ENCODE data around the gene PIGW. TPM values are rescaled to one million over a fixed set of nuclear protein-coding genes. Genes with fewer than 3 reads are reported as not detected.

The PIGW gene
- total RNA-seq, 1 experiment from 2014 or later = 8.0 TPM

GRCh38 chr17:36583787-36584186 is 49.0 kb downstream of the PIGW start:
- TF ChIP-seq EZH2 (IDR thresholded peaks at IDR 0.05; ENCODE audit: low read depth) (no peak), CTCF (conservative IDR thresholded peaks at IDR 0.05) (no peak)
- Histone ChIP-seq H3F3A (ENCODE audit: insufficient read depth, low read depth) (peaks cover 7% of the 10 kb centered on the region; the same call in 1 of the 2 replicates), H3K9me3 (ENCODE audit: insufficient read depth, low read depth) (no peaks in the 10 kb centered on the region), H3K4me1 (replicated peaks; ENCODE audit: insufficient read depth) (no peaks in the 10 kb centered on the region), H3K9me2 (ENCODE audit: insufficient read depth) (no peaks in the 10 kb centered on the region), H3K79me2 (ENCODE audit: low read depth) (no peaks in the 10 kb centered on the region), H3K4me3 (no peak overlapping the region), H3K4me2 (no peak overlapping the region), H3K27ac (no peak overlapping the region), H3K36me3 (ENCODE audit: low read depth) (peaks cover 34% of the 10 kb centered on the region), H4K20me1 (ENCODE audit: insufficient read depth) (peaks cover 18% of the 10 kb centered on the region; the same call in 1 of the 2 replicates), H2AFZ (no peak overlapping the region), H3K27me3 (ENCODE audit: insufficient read depth, low read depth) (no peaks in the 10 kb centered on the region)
- DNase-seq = no peak
- CTCF ChIA-PET = no interaction called here
- POLR2A ChIA-PET (ENCODE audit: unreplicated experiment) = no interaction called here
- intact Hi-C loops (cut with micrococcal nuclease; ENCODE audit: unreplicated experiment) = no loop called here
- BruUV-seq (replicated peaks) = no TSS peak

- TF ChIP-seq EZH2 (IDR thresholded peaks at IDR 0.05; ENCODE audit: low read depth) (no peak), CTCF (conservative IDR thresholded peaks at IDR 0.05) (no peak)
- peaks cover 13% of the 10 kb centered on the region; the same call in 1 of the 2 replicates for H4K20me1 ChIP-seq (ENCODE audit: insufficient read depth)
- POLR2A ChIA-PET (ENCODE audit: unreplicated experiment) = no interaction called here
- CTCF ChIA-PET = no interaction called here
- no peak overlapping the region for H2AFZ ChIP-seq
- H3K36me3 ChIP-seq (ENCODE audit: low read depth) = peaks cover 24% of the 10 kb centered on the region
- H3K9me2 ChIP-seq (ENCODE audit: insufficient read depth) = no peaks in the 10 kb centered on the region
- H3K4me3 ChIP-seq = no peak overlapping the region
- BruUV-seq (replicated peaks) = no TSS peak
- H3F3A ChIP-seq (ENCODE audit: insufficient read depth, low read depth) = peaks cover 20% of the 10 kb centered on the region
- intact Hi-C loops (cut with micrococcal nuclease; ENCODE audit: unreplicated experiment) = no loop called here
- no peaks in the 10 kb centered on the region for H3K27me3 ChIP-seq (ENCODE audit: insufficient read depth, low read depth)
- H3K4me1 ChIP-seq (replicated peaks; ENCODE audit: insufficient read depth) = no peaks in the 10 kb centered on the region
- no peaks in the 10 kb centered on the region for H3K9me3 ChIP-seq (ENCODE audit: insufficient read depth, low read depth)
- H3K4me2 ChIP-seq = no peak overlapping the region
- no peak for DNase-seq
- H3K27ac ChIP-seq = no peak overlapping the region
- H3K79me2 ChIP-seq (ENCODE audit: low read depth) = no peaks in the 10 kb centered on the region
Observed at GRCh38 chr17:36586138-36586537, 51.4 kb downstream of the PIGW start.

Other genes with a start within 250 kb of the PIGW start
- gene TBC1D3G, start 211.1 kb upstream of the PIGW start, total RNA-seq (2021) = not detected in 2 replicates
- gene TBC1D3H, start 146.6 kb upstream of the PIGW start, total RNA-seq (2021) = not detected in 2 replicates
- 32.1 and 35.5 TPM in 2 replicates for gene ZNHIT3, start 48.3 kb upstream of the PIGW start, total RNA-seq (2021)
- 110 and 115 TPM in 2 replicates for gene MYO19, start 119 bp upstream of the PIGW start, total RNA-seq (2021)
- 51.4 and 59.6 TPM in 2 replicates for gene GGNBP2, start 9.9 kb downstream of the PIGW start, total RNA-seq (2021)
- 18.0 and 24.2 TPM in 2 replicates for gene DHRS11, start 56.9 kb downstream of the PIGW start, total RNA-seq (2021)
- gene MRM1, start 66.6 kb downstream of the PIGW start, total RNA-seq (2021) = 9.6 and 10.9 TPM in 2 replicates